GM19328 (cell line): ENCODE measurements around the gene MS4A4A.
"Not testable (repeated sequence)": the region's sequence is repeated elsewhere in the genome, so short reads cannot be mapped to it uniquely, and the experiment has no call there.

ENCODE experiments used
- ATAC-seq: cut with Tn5 transposase; IDR thresholded peaks from one replicate; pipeline ENCODE4 v1.9.1; 2021; ENCODE audit warnings: mild to moderate bottlenecking, moderate library complexity; ENCODE audit not compliant: unreplicated experiment

MS4A4A gene

DNA sequence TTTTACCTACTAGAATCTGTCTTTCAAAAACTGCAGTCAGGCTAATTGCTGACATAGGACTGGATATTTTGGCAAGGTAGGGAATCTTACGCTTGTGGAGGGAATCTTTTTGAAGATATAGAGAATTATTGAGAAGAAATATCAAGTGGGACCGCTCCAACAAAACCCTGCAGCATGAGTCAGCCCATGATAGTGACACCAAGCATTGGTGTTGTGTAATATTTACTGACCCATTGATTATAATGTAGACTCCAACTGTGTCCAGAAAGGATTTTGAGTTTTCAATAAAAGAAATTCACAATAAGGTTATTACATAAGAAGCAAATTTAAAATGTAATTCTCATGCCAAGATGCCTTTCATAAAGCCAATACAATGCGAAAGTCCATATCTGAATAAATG lies 20.7 kb downstream of the MS4A4A start:
- ATAC-seq = no peak

DNA sequence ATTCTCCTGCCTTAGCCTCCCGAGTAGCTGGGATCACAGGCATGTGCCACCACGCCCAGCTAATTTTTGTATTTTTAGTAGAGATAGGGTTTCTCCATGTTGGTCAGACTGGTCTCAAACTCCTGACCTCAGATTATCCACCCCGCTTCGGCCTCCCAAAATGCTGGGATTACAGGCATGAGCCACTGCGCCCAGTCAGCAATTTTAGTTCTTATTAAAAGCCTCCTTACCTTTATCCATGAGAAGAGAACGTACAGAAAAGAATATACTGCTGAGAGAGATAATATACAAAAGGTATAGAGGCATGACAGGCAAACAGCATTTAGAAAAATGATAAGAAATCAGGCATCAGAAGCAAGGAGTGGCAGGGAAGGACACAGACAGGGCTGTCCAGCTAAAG lies 21.4 kb downstream of the MS4A4A start:
- not testable (repeated sequence) for ATAC-seq

DNA sequence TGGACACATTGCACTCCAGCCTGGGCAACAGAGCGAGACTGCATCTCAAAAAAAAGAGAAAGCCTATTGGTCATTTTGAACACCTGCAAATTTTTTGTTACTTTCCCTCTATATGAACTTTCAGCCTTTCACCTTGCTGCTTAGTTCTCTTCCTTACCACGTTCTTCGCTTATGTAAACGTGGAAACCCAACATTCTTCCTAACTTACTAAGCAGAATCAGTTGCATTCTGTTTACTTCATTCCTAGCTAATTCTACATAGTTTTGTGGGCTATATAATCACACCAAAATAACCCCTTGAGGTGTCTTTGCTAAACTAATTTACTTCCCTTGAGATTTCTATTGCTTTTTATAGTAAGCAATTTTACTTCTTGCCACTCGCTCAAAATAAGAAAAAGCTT lies 23.2 kb downstream of the MS4A4A start:
- no peak for ATAC-seq

DNA sequence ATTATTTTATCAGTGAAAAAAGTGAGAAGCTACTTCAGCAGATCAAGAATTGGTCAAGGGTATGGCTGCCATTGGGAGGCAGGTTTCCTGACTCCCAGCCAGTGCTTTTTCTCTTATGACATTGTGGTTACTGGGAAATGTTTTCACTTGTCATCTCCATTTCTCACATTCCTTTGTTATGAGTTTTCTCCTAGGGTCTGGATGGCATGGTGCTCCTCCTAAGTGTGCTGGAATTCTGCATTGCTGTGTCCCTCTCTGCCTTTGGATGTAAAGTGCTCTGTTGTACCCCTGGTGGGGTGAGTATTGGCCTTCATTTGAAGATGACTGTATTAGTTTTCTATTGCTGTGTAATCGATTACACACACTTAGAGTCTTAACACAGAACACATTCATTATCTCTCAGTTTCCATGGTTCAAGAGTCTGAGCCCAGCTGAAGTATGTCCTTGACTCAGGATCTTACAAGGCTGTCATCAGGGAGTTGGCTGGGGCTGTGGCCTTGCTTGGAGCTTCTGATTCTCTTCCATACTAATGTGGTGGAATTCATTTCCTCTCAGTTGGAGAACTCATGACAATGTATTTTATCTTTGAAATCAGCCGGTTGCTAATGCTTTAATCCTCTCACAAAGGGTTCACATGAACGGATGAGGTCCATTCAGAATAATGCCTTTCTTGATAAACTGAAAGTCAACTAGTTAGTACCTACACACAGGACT lies 25.6 kb downstream of the MS4A4A start:
- ATAC-seq = no peak

DNA sequence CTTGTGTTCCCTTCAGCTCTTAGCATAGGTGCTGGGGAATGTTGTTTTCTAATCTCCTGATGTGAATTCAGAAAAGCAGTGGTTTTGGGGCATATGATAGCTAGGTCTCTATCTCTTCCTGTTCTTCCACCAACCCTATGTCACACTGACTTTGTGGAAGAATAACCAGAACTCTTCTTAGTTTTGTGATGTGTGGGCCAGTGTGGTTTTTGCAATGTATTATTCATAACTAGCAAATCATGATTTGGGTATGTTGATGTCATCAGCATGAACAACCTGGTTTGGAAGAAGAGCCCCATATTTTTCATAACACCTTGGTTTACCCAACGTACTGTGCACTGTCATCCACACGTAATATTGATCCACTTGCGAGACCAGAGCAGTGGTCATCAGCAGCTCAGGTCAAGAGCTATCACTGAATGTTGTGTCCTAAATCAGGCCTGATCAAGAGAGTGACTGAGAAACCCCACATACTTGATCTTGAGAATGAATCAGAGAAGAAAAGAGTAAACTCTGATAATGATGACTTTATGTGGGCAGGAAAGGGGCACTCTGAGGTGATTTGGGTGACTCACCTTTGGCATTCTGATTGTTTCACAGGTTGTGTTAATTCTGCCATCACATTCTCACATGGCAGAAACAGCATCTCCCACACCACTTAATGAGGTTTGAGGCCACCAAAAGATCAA lies 27.2 kb downstream of the MS4A4A start:
- no peak for ATAC-seq

DNA sequence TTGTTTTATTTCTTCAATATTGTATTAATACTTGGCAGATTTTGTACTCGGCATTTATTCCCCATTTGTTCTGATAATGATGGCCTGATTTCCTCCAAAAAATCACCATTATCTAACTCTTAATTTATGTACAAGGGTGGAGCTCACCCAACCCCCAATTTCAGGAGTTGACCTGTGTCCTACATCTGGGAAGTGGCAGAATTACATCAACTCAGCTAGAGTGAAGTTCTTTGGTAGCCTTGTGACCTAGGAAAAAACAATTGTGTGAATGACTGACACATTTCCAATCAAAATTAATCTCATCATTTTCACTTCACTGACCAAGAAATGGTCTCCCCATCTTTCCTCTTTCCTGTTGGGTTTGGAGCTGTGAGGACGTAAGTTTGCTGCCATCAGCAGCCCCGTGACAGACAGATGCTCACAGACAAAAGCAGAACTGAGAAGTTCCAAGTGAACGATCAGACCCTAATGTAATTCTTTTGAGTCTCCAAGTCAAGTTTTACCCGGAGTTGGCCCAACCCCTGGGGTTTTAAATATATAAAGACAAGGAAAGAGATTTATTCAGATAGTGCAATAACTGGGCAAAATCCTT lies 30.0 kb downstream of the MS4A4A start:
- no peak for ATAC-seq

DNA sequence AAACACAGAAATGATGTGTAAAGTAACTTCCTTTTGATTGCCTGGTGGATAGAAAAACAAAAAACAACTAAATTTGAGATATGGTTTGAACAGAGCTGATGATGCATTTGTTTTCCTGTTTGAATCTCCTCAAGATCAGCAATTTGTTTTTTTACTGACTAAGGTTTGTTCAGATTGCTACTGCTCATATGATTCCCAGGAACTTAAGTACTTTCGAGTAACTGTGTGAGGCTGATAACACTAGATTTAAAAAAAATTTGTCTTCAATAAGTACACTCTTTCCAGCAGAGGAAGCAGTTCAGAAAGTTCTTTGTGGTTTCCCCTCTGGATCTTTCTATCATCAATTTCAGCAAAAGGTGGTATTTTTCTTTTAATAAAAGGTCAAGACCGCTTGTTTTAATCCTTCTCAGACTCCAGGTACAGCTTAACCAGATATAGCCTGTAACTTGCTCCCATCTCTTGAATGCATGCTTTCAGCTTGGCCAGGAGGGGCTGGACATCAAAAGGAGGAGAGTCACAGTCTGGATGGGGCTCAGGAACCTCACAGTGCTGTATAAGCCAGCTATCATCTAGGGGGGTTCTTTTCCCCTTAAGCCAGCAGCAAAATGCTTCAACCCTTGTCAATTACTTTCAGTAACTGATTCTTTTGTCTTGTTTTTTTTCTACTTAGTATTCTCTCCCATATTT lies 34.3 kb downstream of the MS4A4A start:
- no peak for ATAC-seq

DNA sequence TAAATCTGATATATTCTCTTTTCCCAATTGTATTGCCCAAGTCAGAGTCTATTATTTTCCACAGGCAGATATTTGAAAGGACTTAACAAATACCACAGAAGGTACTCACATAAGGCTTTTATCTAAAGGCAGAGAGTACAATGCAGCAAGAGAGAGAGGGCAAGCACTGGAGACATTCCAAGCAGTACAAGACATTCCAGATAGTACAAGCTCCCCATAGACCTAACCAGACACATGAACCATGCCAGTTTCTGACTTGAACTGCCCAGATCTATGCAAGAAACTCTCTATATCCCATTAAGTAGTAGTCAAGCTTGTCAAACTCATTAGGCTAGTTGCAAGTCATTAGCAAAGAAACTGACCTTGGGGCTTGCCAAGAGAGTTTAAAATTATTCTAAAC lies 35.4 kb downstream of the MS4A4A start:
- ATAC-seq = no peak

DNA sequence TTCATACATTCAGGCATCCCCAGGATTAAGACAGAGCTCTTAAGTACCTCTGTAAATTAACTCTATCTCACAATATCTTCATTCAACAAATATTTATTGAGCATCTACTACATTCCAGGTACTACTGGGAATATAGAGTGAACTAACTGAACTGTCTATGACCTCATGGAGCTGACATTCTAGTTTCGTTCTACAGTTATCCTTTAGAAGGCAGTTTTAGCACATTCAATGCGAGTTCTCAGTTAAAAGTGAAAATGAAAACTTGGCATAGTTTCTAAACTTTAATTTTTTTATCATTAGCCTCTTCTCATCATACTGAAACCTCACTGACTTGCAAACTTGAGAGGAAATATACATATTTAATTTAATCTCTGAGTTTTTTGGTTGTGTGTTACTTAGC lies 35.9 kb downstream of the MS4A4A start:
- ATAC-seq = no peak

DNA sequence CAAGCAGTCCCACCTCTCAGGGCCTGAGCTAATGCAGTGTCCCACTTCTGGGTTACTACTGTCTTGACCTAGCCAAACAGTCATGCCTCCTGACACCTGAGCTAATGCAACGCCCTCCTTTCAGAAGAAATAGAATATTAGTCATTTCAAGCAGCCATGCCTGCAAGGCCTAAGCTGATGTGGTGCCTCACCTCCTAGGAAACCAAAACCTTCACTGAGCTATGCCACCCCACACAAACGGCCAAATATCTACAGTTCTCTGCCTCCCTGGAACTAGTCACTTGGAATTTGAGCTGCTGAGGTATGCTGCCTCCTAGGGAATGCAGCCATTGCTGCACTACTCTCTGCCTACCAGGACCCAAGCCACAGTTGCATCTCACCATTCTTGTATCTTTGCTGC lies 38.3 kb downstream of the MS4A4A start:
- no peak for ATAC-seq

DNA sequence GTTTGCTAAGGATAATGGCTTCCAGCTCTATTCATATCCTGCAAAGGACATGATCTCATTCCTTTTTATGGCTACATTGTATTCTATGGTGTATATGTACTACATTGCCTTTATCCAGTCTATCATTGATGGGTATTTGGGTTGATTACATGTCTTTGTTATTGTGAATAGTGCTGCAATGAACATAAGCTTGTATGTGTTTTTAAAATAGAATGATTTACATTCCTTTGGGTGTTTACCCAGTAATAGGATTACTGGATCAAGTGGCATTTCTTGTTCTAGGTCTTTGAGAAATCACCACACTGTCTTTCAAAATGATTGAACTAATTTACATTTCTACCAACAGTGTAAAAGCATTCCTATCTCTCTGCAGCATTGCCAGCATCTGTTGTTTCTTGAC lies 40.6 kb downstream of the MS4A4A start:
- no peak for ATAC-seq

DNA sequence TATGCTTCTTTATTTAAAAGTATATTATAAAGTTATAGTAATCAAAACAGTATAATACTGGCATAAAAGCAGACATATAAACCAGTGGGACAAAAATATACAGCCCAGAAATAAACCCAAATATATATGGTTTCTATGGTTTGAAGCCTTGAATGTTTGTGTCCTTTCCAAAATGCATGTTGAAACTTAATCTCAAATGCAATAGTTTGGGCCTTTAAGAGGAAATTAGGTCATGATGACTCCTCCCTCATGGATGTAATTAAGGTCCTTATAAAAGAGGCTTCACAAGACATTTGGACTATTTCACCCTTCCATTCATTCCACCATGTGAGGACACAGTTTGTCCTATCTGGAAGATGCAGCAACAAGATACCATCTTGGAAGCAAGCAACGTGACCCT lies 46.5 kb downstream of the MS4A4A start, which contains the start of gene MS4A6E:
MS4A6E (plus strand) TSS at position 301 of the 400 bp plus-strand sequence. CDS start 7,641 bp downstream, outside the sequence.
- ATAC-seq = no peak

DNA sequence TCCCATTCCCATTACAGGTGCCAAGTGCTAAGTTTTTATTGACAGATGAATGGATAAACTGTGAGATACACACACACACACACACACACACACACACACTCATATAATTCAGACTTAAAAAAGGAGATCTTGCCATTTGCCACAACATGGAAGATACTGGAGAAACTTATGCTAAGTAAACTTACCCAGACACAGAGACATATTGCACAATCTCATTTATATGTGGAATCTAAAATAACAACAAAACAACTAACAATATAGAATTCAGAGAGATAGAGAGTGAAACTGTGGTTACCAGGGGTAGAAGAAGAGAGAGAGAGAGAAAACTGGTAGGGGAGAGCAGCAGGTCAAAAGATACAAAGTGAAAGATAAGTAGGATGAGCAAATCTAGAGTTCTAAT lies 48.0 kb downstream of the MS4A4A start:
- no peak for ATAC-seq

DNA sequence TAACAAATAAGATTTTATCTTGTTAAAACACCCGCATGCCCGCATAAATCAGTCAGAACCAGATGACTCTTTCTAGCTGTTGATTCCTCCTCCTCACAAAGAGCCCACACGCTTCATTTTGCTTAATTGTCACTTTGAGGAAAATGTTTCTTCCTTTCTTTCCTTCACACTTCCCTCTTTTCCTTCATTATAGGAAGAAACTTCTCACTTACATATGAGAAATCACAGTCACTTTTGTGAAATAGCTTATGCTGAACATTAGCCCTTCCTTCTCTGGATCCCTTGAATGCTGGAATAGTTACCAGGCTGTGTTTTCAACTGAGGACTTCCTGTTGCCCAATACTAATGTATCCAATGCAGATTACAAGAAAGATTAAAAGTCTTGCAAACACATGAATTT lies 52.4 kb downstream of the MS4A4A start:
- no peak for ATAC-seq

DNA sequence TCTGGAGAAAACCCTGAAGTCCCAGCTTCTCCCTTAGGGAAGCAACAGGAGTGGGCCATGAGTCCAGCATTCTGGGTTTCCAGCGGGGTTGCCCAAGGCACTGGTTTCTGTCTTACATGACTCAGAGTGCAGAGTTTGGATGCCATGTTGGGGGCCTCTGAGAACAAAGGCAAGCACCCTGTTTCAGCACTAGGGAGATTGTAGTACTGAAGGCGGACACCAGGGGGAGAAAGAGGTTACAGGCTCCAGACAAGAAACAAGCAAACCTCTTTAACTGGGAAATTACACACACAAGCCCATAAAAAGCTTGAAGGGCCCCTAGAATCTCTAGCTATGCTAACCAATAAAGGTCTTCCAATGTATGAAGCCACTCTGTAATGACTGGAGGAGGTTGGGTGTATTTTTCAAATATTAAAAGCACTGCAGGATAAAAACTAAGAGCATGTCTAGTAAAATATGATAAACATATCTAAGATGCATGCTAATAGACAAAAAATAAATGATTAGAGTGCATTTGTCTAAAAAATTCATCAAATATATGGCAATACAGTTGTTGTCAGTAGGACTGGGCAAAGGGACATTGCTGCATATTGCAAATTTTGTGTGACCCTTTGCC lies 53.6 kb downstream of the MS4A4A start:
- ATAC-seq = no peak

DNA sequence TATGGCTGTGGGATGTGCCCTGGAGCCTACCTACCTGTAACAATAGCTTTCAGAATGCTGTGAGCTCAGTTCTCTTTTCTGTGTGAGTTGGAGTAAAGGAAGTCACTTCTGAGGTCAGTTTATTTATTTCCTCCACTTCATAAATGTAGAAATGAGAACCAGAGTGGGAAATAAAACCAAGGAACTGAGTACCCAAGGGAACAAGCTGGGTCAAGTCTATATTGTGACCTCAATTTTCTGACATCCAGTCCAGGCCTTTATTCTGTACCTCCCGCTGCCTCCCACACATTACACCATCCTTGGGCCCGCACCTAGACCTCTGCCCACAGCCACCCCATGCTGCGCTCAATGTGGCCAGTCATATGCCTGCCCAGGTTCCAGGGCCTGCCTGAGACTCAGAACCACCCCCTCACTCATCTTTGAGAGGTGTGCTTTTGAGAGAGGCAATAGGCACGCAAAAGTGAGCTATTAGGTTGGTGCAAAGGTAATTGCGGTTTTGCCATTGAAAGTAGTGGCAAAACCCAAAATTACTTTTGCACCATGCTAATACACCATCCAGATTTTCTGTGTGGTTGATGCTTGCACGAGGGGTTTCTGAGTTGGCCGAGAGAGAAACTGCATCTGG lies 56.4 kb downstream of the MS4A4A start:
- ATAC-seq = no peak

DNA sequence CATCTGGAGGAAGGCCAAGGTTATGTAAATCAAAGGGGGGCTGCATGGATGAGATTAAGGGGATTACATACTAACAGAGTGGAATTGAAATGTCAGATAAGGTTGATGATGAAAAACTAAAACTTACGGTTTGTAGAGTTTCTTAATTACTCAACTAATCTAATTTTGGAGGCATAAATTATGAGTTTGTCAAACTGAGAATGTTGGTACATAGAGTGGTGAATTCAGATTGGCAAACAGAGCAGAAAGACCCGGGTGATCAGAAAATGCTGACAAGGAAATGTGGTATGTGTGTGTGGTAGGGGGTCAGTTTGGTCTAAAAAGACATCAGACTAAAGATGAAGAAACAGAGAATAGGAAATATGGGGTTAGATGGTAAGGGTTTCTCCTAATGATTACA lies 57.6 kb downstream of the MS4A4A start:
- no peak for ATAC-seq

DNA sequence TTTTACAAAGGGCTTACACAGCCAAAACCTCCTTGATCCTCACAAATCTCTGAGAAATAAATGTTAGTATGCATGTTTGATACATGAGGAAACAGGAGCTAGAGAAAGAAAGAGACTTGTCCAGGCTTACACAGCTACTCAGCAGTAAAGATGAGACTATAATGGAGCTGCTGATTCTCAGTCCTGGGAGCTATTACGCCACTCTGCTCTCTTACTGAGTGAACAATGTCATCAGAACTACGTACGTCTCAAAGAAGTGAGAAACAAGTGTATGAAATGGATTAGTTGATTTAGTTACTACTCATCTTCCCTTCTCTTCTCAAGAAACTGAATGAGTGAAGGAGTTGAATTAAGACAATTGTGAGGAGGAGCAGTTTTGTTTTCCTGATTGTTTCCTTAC lies 58.9 kb downstream of the MS4A4A start:
- no peak for ATAC-seq

DNA sequence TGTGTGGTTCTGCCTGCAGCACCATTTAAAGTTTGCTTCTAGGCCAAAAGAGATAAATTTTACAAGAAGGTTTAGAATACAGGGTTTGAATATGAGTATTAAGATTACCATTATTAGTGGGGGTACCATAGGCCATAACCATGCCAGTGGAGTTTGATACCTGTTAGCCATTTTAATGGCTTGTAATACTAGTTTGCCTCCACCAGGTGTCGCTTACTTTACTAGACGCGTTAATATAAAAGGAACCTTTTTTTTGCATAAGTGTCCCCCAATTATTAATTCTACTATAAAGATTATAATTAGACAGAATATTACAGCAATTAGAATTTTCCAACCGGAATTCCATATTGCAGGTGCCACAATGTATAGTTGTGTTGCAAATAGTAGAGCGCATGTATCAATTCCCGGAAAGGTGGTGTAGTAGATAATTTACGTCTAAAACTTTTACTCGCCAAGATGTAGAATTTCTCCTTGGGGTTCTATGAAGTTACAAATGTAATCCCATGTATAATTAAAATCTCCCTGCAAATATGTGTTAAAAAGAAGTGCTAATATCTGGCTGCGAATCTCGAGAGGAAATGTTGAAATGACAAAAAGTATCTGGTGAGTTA lies 62.7 kb downstream of the MS4A4A start:
- no peak for ATAC-seq

DNA sequence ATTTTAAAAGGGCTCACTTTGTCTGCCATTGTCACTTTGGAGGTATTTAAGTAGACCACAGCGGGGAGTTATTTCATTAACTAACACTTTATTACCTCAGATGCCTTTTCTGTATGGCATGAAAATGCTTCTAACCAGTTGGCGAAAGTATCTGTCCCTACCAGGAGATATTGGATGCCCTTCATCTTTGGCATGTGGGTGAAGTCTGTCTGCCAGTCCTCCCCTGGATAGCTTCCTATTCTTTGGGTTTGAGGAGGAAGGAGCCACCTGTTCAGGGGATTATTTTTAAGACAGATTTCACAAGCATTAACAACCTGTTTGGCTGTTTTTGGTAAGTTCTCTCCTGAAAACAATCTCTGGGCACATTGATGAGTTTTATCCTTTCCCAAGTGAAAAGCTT lies 63.7 kb downstream of the MS4A4A start:
- no peak for ATAC-seq
